NCI-H446 (cell line): ENCODE data around the gene PDIA5.
A peak's percentile ranks its signal among the peaks of the same experiment; 100 is the strongest.

Experiments
- DNase-seq, 2 experiments: peaks; one replicate each; lab custom pipeline; 2025; lab: John Stamatoyannopoulos, UW

The PDIA5 gene

GRCh38 chr3:123066896-123067688, at the start of gene PDIA5:
Gene PDIA5, plus strand, starts transcription at chr3:123067025. Its CDS starts 140 bp downstream, at chr3:123067165.
- DNase-seq, result peak; percentile 82 to 96

- DNase-seq, result no peak
Measured at GRCh38 chr3:123018683-123019082, 48.1 kb upstream of the PDIA5 start.

- DNase-seq, result no peak
Measured at GRCh38 chr3:123019161-123019560, 47.7 kb upstream of the PDIA5 start.

GRCh38 chr3:123019591-123019990, 47.2 kb upstream of the PDIA5 start:
- DNase-seq, result no peak

GRCh38 chr3:123020709-123021108, 46.1 kb upstream of the PDIA5 start:
- DNase-seq, result no peak

- DNase-seq, result no peak
Measured at GRCh38 chr3:123021388-123021787, 45.4 kb upstream of the PDIA5 start.

- DNase-seq, result no peak
Measured at GRCh38 chr3:123021996-123022510, 44.8 kb upstream of the PDIA5 start.

- DNase-seq, result no peak
Measured at GRCh38 chr3:123024056-123024455, 42.8 kb upstream of the PDIA5 start.

- DNase-seq, result no peak
Measured at GRCh38 chr3:123025642-123026521, 40.9 kb upstream of the PDIA5 start.

GRCh38 chr3:123026565-123027291, 40.1 kb upstream of the PDIA5 start:
- no peak for DNase-seq

- DNase-seq, result peak in 1 of 2 experiments; percentile 41
Measured at GRCh38 chr3:123027292-123028232, 39.3 kb upstream of the PDIA5 start, which contains the start of gene SEMA5B. Gene SEMA5B, minus strand, starts transcription at chr3:123027763. Its CDS starts 66,500 bp downstream, at chr3:122961263.

GRCh38 chr3:123028233-123028828, 38.5 kb upstream of the PDIA5 start:
- peak; percentile 64 to 79 for DNase-seq

- no peak for DNase-seq
Measured at GRCh38 chr3:123031051-123031450, 35.8 kb upstream of the PDIA5 start.

- no peak for DNase-seq
Measured at GRCh38 chr3:123032057-123032456, 34.8 kb upstream of the PDIA5 start.

GRCh38 chr3:123034120-123034519, 32.7 kb upstream of the PDIA5 start:
- DNase-seq, result no peak

GRCh38 chr3:123034996-123035395, 31.8 kb upstream of the PDIA5 start:
- DNase-seq, result no peak

GRCh38 chr3:123036352-123037014, 30.3 kb upstream of the PDIA5 start:
- DNase-seq, result no peak

GRCh38 chr3:123037015-123037375, 29.8 kb upstream of the PDIA5 start:
- DNase-seq, result no peak

- DNase-seq, result no peak
Measured at GRCh38 chr3:123038751-123039150, 28.1 kb upstream of the PDIA5 start.

GRCh38 chr3:123039178-123039577, 27.6 kb upstream of the PDIA5 start:
- DNase-seq, result no peak
